HEK293 (cell line): Measurements from ENCODE around the gene PKDCC.
A peak's percentile ranks its signal among the peaks of the same experiment; 100 is the strongest.

ENCODE experiments used
- CTCF ChIA-PET: fragments of 350-600 bp; formaldehyde crosslinking; extraction: SDS; loops from one replicate; lab custom pipeline; 2021; ENCODE audit warnings: antibody characterized with exemption; lab: Yijun Ruan, JAX
- POLR2A ChIA-PET: fragments of 300-600 bp; formaldehyde crosslinking; extraction: SDS; loops from one replicate; lab custom pipeline; 2020; ENCODE audit warnings: antibody characterized with exemption, inconsistent platforms; lab: Yijun Ruan, JAX
- H3K27ac ChIP-seq: fragments of 200-500 bp; sonication (Bioruptor generic); 2 replicates; pipeline ENCODE4 v1.5.1; 2014; ENCODE audit warnings: low read depth, low read length, control low read depth, inconsistent platforms; ENCODE audit errors: extremely low read depth
- H3K36me3 ChIP-seq, 2 experiments: fragments of 200-500 bp in 1 of 2; sonication (Bioruptor generic) in 1 of 2; 1 replicate in 1 of 2; 2 replicates in 1 of 2; pipeline ENCODE4 v1.5.1; 2014 to 2017; ENCODE audit warnings: inconsistent platforms in 2 of 2, low read length in 2 of 2; ENCODE audit not compliant: control insufficient read depth in 2 of 2, insufficient read depth in 1 of 2
- H3K4me1 ChIP-seq: fragments of 200-500 bp; sonication (Bioruptor generic); 2 replicates; pipeline ENCODE4 v1.5.1; 2014; ENCODE audit warnings: mild to moderate bottlenecking, low read length, inconsistent platforms; ENCODE audit not compliant: control insufficient read depth, insufficient read depth
- H3K4me3 ChIP-seq: 2 replicates; pipeline ENCODE4 v1.5.1; 2011; ENCODE audit warnings: low read depth, mild to moderate bottlenecking, control low read depth, low read length, moderate library complexity
- H3K9me3 ChIP-seq: fragments of 200-500 bp; sonication (Bioruptor generic); 2 replicates; pipeline ENCODE4 v1.5.1; 2014; ENCODE audit warnings: low read depth, low read length, inconsistent platforms; ENCODE audit not compliant: control insufficient read depth, insufficient read depth
- GLIS1 ChIP-seq: fragments of 450-650 bp; formaldehyde crosslinking; IDR thresholded peaks from 2 replicates; pipeline ENCODE4 v1.5.1; 2016; ENCODE audit warnings: missing biosample characterization, missing genetic modification characterization
- GLIS2 ChIP-seq: fragments of 450-650 bp; formaldehyde crosslinking; IDR thresholded peaks from 2 replicates; pipeline ENCODE4 v1.5.1; 2016; ENCODE audit warnings: missing biosample characterization, missing genetic modification characterization
- IKZF3 ChIP-seq: fragments of 450-650 bp; IDR thresholded peaks from 2 replicates; pipeline ENCODE4 v1.5.0; 2018; ENCODE audit warnings: missing biosample characterization, mild to moderate bottlenecking, missing genetic modification characterization, moderate library complexity
- INSM2 ChIP-seq: fragments of 450-650 bp; formaldehyde crosslinking; IDR thresholded peaks from 2 replicates; pipeline ENCODE4 v1.5.1; 2016; ENCODE audit warnings: missing biosample characterization, missing genetic modification characterization
- PRDM2 ChIP-seq: fragments of 450-650 bp; formaldehyde crosslinking; IDR thresholded peaks from 2 replicates; pipeline ENCODE4 v1.5.1; 2016; ENCODE audit warnings: missing biosample characterization, missing genetic modification characterization, borderline replicate concordance
- SP7 ChIP-seq: fragments of 450-650 bp; formaldehyde crosslinking; IDR thresholded peaks from 2 replicates; pipeline ENCODE4 v1.5.1; 2016; ENCODE audit warnings: missing biosample characterization, missing genetic modification characterization
- TSHZ1 ChIP-seq: fragments of 450-650 bp; formaldehyde crosslinking; IDR thresholded peaks from 2 replicates; pipeline ENCODE4 v1.5.1; 2016; ENCODE audit warnings: missing biosample characterization, missing genetic modification characterization, borderline replicate concordance
- WT1 ChIP-seq: fragments of 450-650 bp; formaldehyde crosslinking; IDR thresholded peaks from 2 replicates; pipeline ENCODE4 v1.5.1; 2016; ENCODE audit warnings: missing biosample characterization, missing genetic modification characterization
- ZBTB17 ChIP-seq: fragments of 450-650 bp; formaldehyde crosslinking; IDR thresholded peaks from 2 replicates; pipeline ENCODE4 v1.5.1; 2016; ENCODE audit warnings: missing biosample characterization, missing genetic modification characterization
- ZNF114 ChIP-seq: fragments of 450-650 bp; formaldehyde crosslinking; IDR thresholded peaks from 2 replicates; pipeline ENCODE4 v1.5.0; 2017; ENCODE audit warnings: missing biosample characterization, missing genetic modification characterization
- ZNF133 ChIP-seq: fragments of 450-650 bp; formaldehyde crosslinking; IDR thresholded peaks from 2 replicates; pipeline ENCODE4 v1.5.1; 2016; ENCODE audit warnings: missing biosample characterization, missing genetic modification characterization
- ZNF155 ChIP-seq: fragments of 450-650 bp; formaldehyde crosslinking; IDR thresholded peaks from 2 replicates; pipeline ENCODE4 v1.5.1; 2016; ENCODE audit warnings: missing biosample characterization, missing genetic modification characterization
- ZNF184 ChIP-seq: fragments of 450-650 bp; IDR thresholded peaks from 2 replicates; pipeline ENCODE4 v1.5.1; 2018; ENCODE audit warnings: missing biosample characterization, mild to moderate bottlenecking, missing genetic modification characterization
- ZNF19 ChIP-seq: fragments of 450-650 bp; formaldehyde crosslinking; IDR thresholded peaks from 2 replicates; pipeline ENCODE4; 2016; ENCODE audit warnings: missing biosample characterization, missing genetic modification characterization, low read depth
- ZNF24 ChIP-seq: fragments of 450-650 bp; formaldehyde crosslinking; IDR thresholded peaks from 2 replicates; pipeline ENCODE4 v1.5.1; 2016; ENCODE audit warnings: missing biosample characterization, missing genetic modification characterization
- ZNF248 ChIP-seq: fragments of 450-650 bp; formaldehyde crosslinking; IDR thresholded peaks from 2 replicates; pipeline ENCODE4 v1.5.1; 2017; ENCODE audit warnings: missing biosample characterization, missing genetic modification characterization
- ZNF558 ChIP-seq: fragments of 450-650 bp; formaldehyde crosslinking; IDR thresholded peaks from 2 replicates; pipeline ENCODE4 v1.5.1; 2016; ENCODE audit warnings: missing biosample characterization, missing genetic modification characterization
- ZNF571 ChIP-seq: fragments of 450-650 bp; formaldehyde crosslinking; IDR thresholded peaks from 2 replicates; pipeline ENCODE4 v1.5.0; 2017; ENCODE audit warnings: missing biosample characterization, missing genetic modification characterization
- ZNF610 ChIP-seq: fragments of 450-650 bp; formaldehyde crosslinking; IDR thresholded peaks from 2 replicates; pipeline ENCODE4 v1.5.1; 2016; ENCODE audit warnings: missing biosample characterization, missing genetic modification characterization, borderline replicate concordance
- ZNF654 ChIP-seq: fragments of 450-650 bp; formaldehyde crosslinking; IDR thresholded peaks from 2 replicates; pipeline ENCODE4 v1.5.1; 2016; ENCODE audit warnings: low read depth, missing biosample characterization, missing genetic modification characterization
- ZNF660 ChIP-seq: fragments of 450-650 bp; IDR thresholded peaks from 2 replicates; pipeline ENCODE4 v1.5.1; 2018; ENCODE audit warnings: missing biosample characterization, mild to moderate bottlenecking, missing genetic modification characterization
- ZNF692 ChIP-seq: fragments of 450-650 bp; formaldehyde crosslinking; IDR thresholded peaks from 2 replicates; pipeline ENCODE4 v1.5.1; 2016; ENCODE audit warnings: missing biosample characterization, missing genetic modification characterization
- ZNF837 ChIP-seq: fragments of 450-650 bp; formaldehyde crosslinking; IDR thresholded peaks from 2 replicates; pipeline ENCODE4 v1.5.1; 2016; ENCODE audit warnings: missing biosample characterization, missing genetic modification characterization
- ZSCAN16 ChIP-seq: fragments of 450-650 bp; formaldehyde crosslinking; IDR thresholded peaks from 2 replicates; pipeline ENCODE4 v1.5.1; 2016; ENCODE audit warnings: missing biosample characterization, missing genetic modification characterization

The PKDCC gene

GRCh38 chr2:42086500-42086953, 38.7 kb downstream of the PKDCC start (continued):
- TF ChIP-seq ZSCAN16 (tag by site-specific recombination) = no peak
- no peak for TF ChIP-seq TSHZ1 (tag by site-specific recombination)
- TF ChIP-seq ZNF24 (tag by site-specific recombination) = no peak
- no peak for TF ChIP-seq ZNF837
- no peak for TF ChIP-seq ZNF184 (tag by site-specific recombination)
- TF ChIP-seq ZNF654 (tag by site-specific recombination) = peak; percentile 77
- no peak for TF ChIP-seq ZNF692 (tag by site-specific recombination)
- peak; percentile 63; the same call in 1 of the 2 replicates for TF ChIP-seq ZNF660 (tag by site-specific recombination)
- TF ChIP-seq ZNF248 = no peak
- TF ChIP-seq ZBTB17 = peak; percentile 28; the same call in 1 of the 2 replicates
- no peak for TF ChIP-seq ZNF571 (tag by site-specific recombination)
- no peak for TF ChIP-seq ZNF19 (tag by site-specific recombination)
- TF ChIP-seq SP7 (tag by site-specific recombination) = no peak
- TF ChIP-seq WT1 (tag by site-specific recombination) = no peak
- TF ChIP-seq ZNF114 (tag by site-specific recombination) = no peak
- no peak for TF ChIP-seq IKZF3 (tag by site-specific recombination)

DNA sequence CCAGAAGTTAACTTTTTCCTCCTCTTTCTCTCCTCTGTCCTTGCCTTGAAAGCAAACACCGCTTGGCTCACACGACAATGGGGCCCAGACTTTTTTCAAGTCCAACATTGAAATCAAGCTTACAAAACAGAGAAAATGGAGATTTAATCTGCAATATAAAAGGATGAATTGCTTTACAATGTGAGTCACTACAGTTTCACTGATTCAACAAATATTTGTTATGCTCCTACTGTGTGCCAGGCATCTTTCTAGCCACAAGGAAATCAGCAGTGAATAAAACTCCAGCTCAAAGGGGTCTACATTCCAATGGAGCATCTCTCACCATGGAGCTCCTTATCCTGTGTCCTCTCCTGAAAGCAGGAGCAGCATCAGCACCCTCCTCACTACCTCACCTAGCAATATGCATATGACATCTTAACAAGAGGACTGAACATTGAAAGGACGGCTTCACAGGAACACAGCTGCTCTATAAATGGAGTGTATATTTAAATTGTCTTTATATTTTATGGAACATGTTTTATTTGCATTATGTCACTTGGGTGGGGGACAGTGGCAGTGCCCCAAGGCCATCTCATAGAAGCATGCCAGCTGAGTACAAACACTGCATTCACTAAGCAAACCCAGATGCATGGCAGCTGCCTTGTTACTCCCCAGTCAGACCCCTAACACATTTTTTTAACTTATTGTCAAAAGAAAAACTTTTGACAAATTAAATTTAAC, 39.5 kb downstream of the PKDCC start:
- Histone ChIP-seq H3K9me3 (no peaks in the 10 kb centered on the region), H3K27ac (no peak overlapping the region), H3K4me3 (no peak overlapping the region), H3K36me3 (no peaks in the 10 kb centered on the region), H3K4me1 (peaks cover 13% of the 10 kb centered on the region)
- ChIA-PET POLR2A (no interaction called here), CTCF (interaction anchor here (0.6 to 13.0 kb wide), 29 partner anchors 8 to 593 kb away, joined by 3 to 369 read pairs (median 4); partner anchors contain the start of gene PKDCC)
- TF ChIP-seq INSM2 (tag by site-specific recombination) (no peak), GLIS1 (tag by site-specific recombination) (no peak), ZNF24 (tag by site-specific recombination) (no peak), ZNF133 (tag by site-specific recombination) (no peak), ZNF558 (tag by site-specific recombination) (no peak), PRDM2 (tag by site-specific recombination) (no peak), ZNF155 (tag by site-specific recombination) (no peak), ZNF610 (tag by site-specific recombination) (no peak), GLIS2 (tag by site-specific recombination) (no peak)
